Measurements from ENCODE around the gene ETV4. TPM values are rescaled to one million over a fixed set of nuclear protein-coding genes. Genes with fewer than 3 reads are reported as not detected.

ETV4 gene
- total RNA-seq, 4 donors from 2014 or later: 5.6 to 7.1 (median 6.3) TPM

GRCh38 chr17:43563600-43564594, 17.8 kb upstream of the ETV4 start:
- WGBS: 69% methylated on average over 15 of the region's 15 CpGs
- no peak for TF ChIP-seq CTCF (IDR thresholded peaks at IDR 0.05)

GRCh38 chr17:43562679-43563599, 16.8 kb upstream of the ETV4 start:
- peaks cover 11% of the 10 kb centered on the region for H3K4me1 ChIP-seq
- TF ChIP-seq POLR2A (IDR thresholded peaks at IDR 0.05) (no peak), EP300 (IDR thresholded peaks at IDR 0.05) (no peak), CTCF (IDR thresholded peaks at IDR 0.05) (no peak), POLR2AphosphoS5 (IDR thresholded peaks at IDR 0.05) (no peak)
- no peaks in the 10 kb centered on the region for H3K27me3 ChIP-seq
- no peaks in the 10 kb centered on the region for H3K9me3 ChIP-seq
- H3K4me3 ChIP-seq: no peak overlapping the region
- H3K36me3 ChIP-seq: no peaks in the 10 kb centered on the region
- H3K27ac ChIP-seq: no peak overlapping the region
- WGBS: 15% methylated on average over 19 of the region's 19 CpGs
- no peak for DNase-seq (ENCODE audit: low spot score in 2 of 2)

More at GRCh38 chr17:43563600-43564594, 17.8 kb upstream of the ETV4 start:
- Histone ChIP-seq H3K27me3 (no peaks in the 10 kb centered on the region), H3K27ac (no peak overlapping the region), H3K4me3 (no peak overlapping the region), H3K4me1 (peaks cover 11% of the 10 kb centered on the region), H3K36me3 (no peaks in the 10 kb centered on the region), H3K9me3 (no peaks in the 10 kb centered on the region)
- DNase-seq (ENCODE audit: low spot score in 2 of 2): no peak

DNA sequence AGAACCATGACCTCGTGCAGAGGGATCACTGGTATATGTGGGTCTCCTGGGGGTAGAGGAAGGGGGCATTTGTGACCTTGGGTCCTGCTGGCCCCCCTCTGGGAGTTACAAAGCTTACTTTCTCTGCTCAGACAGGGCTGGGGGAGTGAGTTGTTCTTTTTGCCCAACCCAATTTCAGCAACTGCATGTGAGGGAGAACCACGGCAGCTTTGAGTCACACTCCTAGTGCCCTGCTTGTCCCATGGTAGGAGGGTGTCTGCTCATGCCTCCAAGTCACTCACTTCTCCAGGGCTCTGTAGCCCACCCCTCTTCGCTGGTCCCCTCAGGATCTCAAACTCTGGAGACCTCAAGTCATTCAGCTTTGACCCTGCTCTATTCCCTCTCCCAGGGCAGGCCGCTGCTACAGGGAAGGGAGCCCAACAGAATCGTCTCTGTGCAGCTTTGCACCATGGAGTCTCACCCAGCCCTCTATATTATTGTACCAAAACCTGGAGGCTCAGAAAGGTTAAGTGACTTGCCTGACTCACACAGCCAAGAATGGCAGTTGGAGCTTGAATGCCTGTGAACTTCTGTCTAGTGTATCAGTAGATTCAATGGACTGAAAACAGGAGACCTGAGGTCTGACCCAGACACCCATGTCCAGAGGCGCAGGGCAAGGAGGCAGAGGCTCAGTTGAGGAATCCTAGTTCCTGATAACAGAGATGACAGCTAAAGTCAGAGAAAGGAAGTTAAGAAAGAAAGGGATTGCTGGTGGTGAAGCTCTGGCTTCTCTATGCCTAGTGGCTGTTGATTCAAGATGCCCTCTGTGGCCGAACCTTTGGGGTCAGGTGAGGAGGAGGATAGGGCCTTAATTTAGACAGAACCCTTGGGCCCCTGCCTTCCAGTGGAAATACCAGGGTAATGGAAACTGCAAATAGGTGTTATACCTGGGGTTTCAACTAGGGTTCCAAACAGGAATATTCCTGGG, 14.6 kb upstream of the ETV4 start:
- peaks cover 20% of the 10 kb centered on the region for H3K4me1 ChIP-seq
- H3K9me3 ChIP-seq: no peaks in the 10 kb centered on the region
- H3K27ac ChIP-seq: no peak overlapping the region
- WGBS: 93% methylated on average over 7 of the region's 7 CpGs
- H3K4me3 ChIP-seq: no peak overlapping the region
- H3K27me3 ChIP-seq: no peaks in the 10 kb centered on the region
- DNase-seq (ENCODE audit: low spot score in 2 of 2): no peak
- TF ChIP-seq CTCF (IDR thresholded peaks at IDR 0.05) (no peak), EP300 (IDR thresholded peaks at IDR 0.05) (no peak), POLR2A (IDR thresholded peaks at IDR 0.05) (no peak), POLR2AphosphoS5 (IDR thresholded peaks at IDR 0.05) (no peak)
- no peaks in the 10 kb centered on the region for H3K36me3 ChIP-seq

GRCh38 chr17:43559161-43559816, 13.1 kb upstream of the ETV4 start:
- no peak for DNase-seq (ENCODE audit: low spot score in 2 of 2)
- TF ChIP-seq EP300 (IDR thresholded peaks at IDR 0.05) (no peak), POLR2AphosphoS5 (IDR thresholded peaks at IDR 0.05) (no peak), POLR2A (IDR thresholded peaks at IDR 0.05) (no peak), CTCF (IDR thresholded peaks at IDR 0.05) (no peak)
- Histone ChIP-seq H3K27ac (no peak overlapping the region), H3K9me3 (no peaks in the 10 kb centered on the region), H3K4me1 (peaks cover 20% of the 10 kb centered on the region), H3K36me3 (no peaks in the 10 kb centered on the region), H3K4me3 (no peak overlapping the region), H3K27me3 (no peaks in the 10 kb centered on the region)
- WGBS: 76% methylated on average over 7 of the region's 7 CpGs
